HG03135 (cell line): ENCODE data around the gene SH3GL3.

Source experiments
- ATAC-seq: cut with Tn5 transposase; IDR thresholded peaks from one replicate; pipeline ENCODE4 v1.9.1; 2021; ENCODE audit warnings: mild to moderate bottlenecking, moderate library complexity; ENCODE audit not compliant: unreplicated experiment

The SH3GL3 gene

GRCh38 chr15:83610901-83611685 lies 164.0 kb downstream of the SH3GL3 start:
- ATAC-seq: no peak

- no peak for ATAC-seq
Observed at GRCh38 chr15:83612226-83612625, 165.1 kb downstream of the SH3GL3 start.

GRCh38 chr15:83612898-83613635 lies 165.9 kb downstream of the SH3GL3 start:
- ATAC-seq: no peak

GRCh38 chr15:83613714-83614113 lies 166.6 kb downstream of the SH3GL3 start:
- ATAC-seq: no peak

GRCh38 chr15:83616840-83617239 lies 169.7 kb downstream of the SH3GL3 start:
- no peak for ATAC-seq

GRCh38 chr15:83626171-83626802 lies 179.1 kb downstream of the SH3GL3 start:
- ATAC-seq: no peak

- ATAC-seq: no peak
Observed at GRCh38 chr15:83631534-83631933, 184.4 kb downstream of the SH3GL3 start.

- no peak for ATAC-seq
Observed at GRCh38 chr15:83643201-83643600, 196.1 kb downstream of the SH3GL3 start.

- ATAC-seq: no peak
Observed at GRCh38 chr15:83644439-83644838, 197.3 kb downstream of the SH3GL3 start.

- ATAC-seq: no peak
Observed at GRCh38 chr15:83650831-83651230, 203.7 kb downstream of the SH3GL3 start.

- ATAC-seq: no peak
Observed at GRCh38 chr15:83651541-83651940, 204.4 kb downstream of the SH3GL3 start.

- ATAC-seq: no peak
Observed at GRCh38 chr15:83652626-83653204, 205.6 kb downstream of the SH3GL3 start.

GRCh38 chr15:83653288-83653638 lies 206.1 kb downstream of the SH3GL3 start:
- no peak for ATAC-seq

- ATAC-seq: no peak
Observed at GRCh38 chr15:83653639-83654378, 206.7 kb downstream of the SH3GL3 start, which contains the start of gene ADAMTSL3. ADAMTSL3 (plus strand) TSS chr15:83654123; CDS start chr15:83655762, 1,639 bp downstream.

- no peak for ATAC-seq
Observed at GRCh38 chr15:83654379-83655236, 207.5 kb downstream of the SH3GL3 start.

- no peak for ATAC-seq
Observed at GRCh38 chr15:83655237-83655616, 208.1 kb downstream of the SH3GL3 start.

- ATAC-seq: no peak
Observed at GRCh38 chr15:83656192-83656591, 209.1 kb downstream of the SH3GL3 start.

- no peak for ATAC-seq
Observed at GRCh38 chr15:83656943-83657528, 209.9 kb downstream of the SH3GL3 start.

- no peak for ATAC-seq
Observed at GRCh38 chr15:83657549-83657948, 210.4 kb downstream of the SH3GL3 start.
